RPMI7951 (cell line): Measurements from ENCODE around the gene PCSK5. TPM values are rescaled to one million over a fixed set of nuclear protein-coding genes. Genes with fewer than 3 reads are reported as not detected.
"Not testable (repeated sequence)": the region's sequence is repeated elsewhere in the genome, so short reads cannot be mapped to it uniquely, and the experiment has no call there.

Experiments
- DNase-seq: peaks from one replicate; pipeline ENCODE4 v3.0.0-alpha.2; 2012; ENCODE audit warnings: low read depth
- total RNA-seq: library from RNA; depleted of rRNA; stranded (reverse); fragments of >200 nt; shearing (Covaris generic); gene quantifications from 2 replicates; pipeline ENCODE4 v1.2.3, GENCODE V29; 2014

The PCSK5 gene
- total RNA-seq, 1 experiment from 2014 or later, result 0.36 TPM

DNA sequence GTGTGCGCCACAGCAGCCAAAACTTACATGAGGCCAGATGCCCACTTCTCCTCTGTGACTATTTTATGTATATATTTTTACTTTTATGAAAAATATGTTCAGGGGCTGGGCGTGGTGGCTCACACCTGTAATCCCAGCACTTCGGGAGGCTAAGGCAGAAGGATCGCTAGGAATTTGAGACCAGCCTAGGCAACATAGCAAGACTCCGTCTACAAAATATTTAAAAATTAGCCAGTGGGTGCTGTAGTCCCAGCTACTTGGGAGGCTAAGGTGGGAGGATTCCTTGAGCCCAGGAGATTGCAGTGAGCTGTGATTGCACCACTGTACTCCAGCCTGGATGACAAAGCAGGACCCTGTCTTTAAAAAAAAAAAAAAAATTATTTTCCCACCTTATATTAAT, 420.5 kb downstream of the PCSK5 start:
- no peak for DNase-seq

DNA sequence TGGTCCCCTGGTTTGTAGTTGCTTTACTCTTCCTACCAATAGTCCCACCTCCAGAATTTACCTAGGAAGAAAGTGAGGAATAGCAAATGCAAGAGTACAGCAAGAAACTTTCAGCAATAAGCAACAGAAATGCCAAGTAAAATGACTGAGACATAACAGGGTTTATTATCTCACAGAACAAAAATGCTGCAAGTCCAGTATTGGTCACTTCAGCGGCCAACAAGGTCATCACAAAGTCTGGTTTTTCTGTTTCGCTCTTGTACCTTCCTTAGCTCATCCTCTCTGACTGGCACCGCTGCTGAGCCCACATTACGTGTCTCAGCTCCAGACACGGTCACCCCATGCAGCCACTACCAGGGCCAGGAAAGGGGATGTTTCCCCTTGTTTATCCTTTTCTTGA, 421.1 kb downstream of the PCSK5 start:
- no peak for DNase-seq

DNA sequence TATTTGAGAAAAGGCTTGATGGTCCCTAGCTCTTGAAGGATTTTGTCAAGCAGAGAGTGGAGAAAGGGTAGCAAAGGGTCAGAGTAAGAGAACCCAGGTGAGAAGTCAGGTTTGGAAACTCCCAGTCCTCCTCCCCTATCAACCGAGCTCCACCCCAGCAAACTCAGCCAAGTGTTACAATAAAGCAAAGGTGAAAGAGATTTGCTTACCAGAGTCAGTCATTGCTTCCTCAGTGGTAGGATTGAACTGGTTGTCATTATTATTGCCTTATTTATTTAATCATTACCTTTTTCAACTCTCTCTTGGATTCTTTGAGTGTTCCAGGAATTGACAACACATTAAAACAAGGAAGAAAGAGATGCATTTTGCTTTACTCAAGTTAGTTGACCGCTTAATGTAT, 423.3 kb downstream of the PCSK5 start:
- DNase-seq, result no peak

DNA sequence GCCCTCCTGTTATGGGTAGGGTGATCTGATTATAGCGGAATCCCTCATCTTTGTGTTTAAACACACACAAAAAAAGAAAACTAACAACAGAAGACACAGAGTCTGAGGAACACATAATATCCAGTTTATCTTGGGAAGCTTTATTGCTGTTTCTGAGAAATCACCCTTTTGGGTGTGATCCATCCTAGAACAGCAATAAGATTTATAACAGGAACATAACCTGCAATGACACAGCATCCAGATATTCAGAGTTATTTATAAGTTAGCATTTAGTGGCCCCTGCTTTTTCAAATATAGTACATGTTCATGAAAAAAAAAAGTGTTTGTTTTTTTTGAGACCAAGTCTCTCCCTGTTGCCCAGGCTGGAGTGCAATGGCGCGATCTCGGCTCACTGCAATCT, 423.8 kb downstream of the PCSK5 start:
- no peak for DNase-seq

DNA sequence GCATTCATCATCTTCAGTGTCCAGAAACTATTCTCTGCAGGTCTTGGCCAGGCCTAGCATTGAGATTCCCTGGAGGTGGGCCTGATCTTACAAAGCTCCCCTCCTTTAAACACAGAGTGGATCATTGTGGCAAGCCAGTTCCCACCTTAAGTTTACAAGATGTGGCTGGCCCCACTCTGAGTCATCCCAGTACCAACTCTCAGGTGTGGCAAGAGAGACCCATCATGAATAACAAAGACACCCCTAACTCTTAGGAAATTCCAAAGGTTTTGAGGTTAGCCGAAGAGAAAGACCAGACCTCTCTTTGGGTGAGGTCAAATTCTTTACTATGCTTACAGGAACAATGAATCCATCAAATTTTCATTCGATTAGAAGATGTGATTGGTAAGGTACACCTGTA, 425.6 kb downstream of the PCSK5 start:
- no peak for DNase-seq

DNA sequence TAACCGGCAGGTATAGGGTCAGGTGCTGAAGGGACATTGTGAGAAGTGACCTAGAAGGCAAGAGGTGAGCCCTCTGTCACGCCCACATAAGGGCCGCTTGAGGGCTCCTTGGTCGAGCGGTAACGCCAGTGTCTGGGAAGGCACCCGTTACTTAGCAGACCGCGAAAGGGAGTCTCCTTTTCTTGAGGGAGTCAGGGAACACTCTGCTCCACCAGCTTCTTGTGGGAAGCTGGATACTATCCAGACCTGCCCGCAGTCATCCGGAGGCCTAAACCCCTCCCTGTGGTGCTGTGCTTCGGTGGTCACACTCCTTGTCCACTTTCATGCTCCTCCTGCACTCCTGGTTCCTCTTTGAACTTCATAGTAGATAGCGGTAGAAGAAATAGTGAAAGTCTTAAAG, 429.0 kb downstream of the PCSK5 start:
- not testable (repeated sequence) for DNase-seq

DNA sequence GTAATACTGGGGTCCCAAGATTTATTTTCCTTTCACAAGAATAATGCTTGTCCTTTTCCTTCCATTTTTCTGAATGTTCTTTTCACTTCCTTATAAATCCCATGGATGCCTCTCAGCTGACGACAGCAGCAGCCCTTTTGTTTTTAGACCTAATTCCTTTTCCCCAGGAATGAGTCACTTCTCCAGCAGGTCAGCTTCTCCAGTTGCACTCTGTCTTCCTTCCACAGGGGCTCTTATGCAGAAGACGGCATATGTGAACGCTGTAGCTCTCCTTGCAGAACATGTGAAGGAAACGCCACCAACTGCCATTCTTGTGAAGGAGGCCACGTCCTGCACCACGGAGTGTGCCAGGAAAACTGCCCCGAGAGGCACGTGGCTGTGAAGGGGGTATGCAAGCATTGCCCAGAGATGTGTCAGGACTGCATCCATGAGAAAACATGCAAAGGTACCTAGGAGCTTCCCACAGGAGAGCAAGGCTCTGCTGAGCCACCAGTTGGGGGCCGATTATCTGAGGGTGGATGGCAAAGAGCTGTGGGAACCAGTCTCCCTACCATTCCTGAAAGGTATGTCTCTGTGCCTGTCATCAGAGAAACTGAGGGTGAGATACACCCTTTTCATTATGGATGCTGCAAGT, 430.8 kb downstream of the PCSK5 start:
- DNase-seq, result peak; percentile 43

DNA sequence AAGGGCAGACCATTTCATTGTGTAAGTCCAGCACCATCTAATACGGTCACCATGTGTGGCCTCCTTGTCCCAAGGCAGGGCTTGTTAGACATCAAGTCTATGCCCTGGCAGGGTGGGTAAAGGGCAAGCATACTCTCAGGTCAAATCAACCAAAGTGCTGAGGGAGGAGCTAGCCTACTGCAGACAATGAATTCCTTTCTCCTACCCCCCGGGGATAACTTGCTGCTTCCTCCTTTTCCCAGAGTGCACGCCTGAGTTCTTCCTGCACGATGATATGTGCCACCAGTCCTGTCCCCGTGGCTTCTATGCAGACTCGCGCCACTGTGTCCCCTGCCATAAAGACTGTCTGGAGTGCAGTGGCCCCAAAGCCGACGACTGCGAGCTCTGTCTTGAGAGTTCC, 432.3 kb downstream of the PCSK5 start:
- no peak for DNase-seq

DNA sequence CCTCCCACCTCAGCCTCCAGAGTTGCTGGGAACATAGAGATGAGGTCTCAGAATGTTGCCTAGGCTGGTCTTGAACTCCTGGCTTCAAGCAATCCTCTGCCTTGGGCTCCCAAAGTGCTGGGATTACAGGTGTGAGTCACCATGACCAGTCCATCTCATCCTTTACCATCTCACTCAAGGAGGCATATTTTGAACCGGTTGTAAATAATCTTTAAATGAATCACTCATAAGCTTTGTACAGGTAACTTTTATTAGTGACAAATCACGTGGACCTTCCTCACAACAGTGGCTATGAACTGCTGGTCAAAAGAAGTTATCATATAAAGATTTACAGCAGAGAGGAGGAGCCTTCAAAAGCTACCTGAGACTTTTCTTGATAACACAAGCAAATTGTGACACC, 433.0 kb downstream of the PCSK5 start:
- DNase-seq, result no peak

DNA sequence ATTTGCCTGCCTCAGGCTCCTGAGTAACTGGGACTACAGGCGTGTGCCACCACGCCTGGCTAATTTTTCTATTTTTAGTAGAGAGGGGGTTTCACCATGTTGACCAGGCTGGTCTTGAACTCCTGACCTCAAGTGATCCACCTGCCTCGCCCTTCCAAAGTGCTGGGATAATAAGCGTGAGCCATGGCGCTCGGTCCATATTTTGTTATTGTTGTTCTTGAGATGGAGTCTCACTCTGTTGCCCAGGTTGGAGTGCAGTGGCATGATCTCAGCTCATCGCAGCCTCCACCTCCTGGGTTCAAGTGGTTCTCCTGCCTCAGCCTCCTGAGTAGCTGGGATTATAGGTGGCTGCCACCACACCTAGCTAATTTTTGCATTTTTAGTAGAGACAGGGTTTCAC, 433.6 kb downstream of the PCSK5 start:
- DNase-seq, result not testable (repeated sequence)

DNA sequence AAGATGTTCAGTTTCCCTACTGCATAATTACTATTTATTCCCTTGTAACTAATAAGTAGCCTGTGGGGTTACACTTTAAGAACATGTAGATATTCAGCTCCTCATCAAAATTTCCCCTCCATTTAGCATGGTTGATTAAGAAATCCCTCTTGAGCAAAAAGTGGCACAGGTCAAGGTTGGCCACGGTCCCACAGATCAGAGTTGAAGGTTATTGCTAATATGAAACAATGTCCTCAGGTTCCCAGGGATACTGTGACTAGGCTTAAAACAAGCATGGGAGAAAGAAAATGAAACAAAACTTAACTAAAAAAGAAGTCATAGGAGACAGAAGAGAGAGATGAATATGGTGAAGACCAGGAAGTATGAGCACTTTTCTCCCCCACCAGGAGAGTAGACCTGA, 439.6 kb downstream of the PCSK5 start:
- no peak for DNase-seq

DNA sequence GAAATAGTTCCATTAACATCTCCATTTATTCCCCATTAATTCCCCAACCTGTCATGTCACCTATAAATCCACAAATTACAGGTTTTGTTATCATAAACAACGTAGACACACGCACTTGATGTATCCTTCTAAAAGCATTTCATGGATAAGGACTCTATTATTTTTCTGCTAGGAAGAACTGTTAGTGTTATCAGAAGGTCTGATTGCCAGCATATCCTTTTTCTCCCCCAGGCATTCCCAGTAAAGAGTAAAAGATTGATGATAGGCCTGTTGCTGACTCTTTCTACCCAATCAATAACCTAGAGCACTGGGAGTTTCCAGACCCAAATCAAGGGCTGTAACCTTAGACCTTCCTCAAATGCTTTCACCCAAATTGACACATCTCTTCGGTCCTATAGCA, 442.9 kb downstream of the PCSK5 start:
- no peak for DNase-seq

DNA sequence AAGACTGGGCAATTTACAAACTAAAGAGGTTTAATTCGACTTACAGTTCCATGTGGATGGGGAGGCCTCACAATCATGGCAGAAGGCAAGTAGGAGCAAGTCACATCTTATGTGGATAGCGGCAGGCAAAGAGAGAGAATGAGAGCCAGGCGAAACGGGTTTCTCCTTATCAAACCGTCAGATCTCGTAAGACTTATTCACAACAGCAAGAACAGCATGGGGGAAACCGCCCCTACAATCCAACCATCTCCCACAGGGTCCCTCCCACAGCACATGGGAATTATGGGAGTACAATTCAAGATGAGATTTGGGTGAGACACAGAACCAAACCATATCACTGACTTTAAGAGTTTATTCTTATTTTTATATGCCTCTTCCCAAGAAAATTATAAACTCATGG, 443.5 kb downstream of the PCSK5 start:
- no peak for DNase-seq

DNA sequence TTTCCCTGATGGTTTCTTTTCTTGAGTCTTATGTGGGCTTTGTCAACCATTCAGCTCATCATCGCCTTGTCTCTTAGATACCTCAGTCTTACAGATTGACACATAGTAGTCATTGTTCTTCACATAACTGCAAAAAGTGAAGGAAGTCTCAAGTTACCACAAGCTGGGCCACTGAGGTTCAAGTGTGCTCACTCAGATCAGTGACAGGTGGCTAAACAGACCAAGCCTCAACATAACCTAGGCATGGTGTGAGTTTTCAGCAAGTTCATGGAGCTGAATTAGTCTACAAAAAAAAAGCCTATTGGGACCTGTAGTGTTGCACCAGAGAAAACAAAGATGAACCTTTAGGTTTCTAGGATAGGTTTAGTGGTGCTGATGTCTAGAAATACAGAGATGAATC, 445.6 kb downstream of the PCSK5 start:
- DNase-seq, result no peak

DNA sequence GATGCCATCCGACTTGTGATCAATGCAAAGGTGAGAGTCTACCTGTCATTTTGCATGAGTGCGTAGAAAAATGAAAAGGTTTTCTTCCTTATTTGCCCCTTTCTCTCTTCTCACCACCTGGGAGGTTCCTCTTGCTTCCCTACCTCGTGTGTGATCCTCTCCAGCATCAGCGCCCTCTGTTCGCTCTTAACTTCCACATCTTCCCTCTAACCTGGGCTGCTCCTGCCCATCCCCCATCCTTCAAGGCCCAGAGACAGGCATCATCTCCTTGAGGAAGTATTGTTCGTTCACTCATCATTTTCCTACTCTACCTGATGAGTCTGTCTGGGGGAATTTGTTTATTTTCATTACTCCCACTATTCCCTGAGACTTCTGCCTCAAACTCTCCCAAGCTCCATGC, 447.9 kb downstream of the PCSK5 start:
- DNase-seq, result no peak

DNA sequence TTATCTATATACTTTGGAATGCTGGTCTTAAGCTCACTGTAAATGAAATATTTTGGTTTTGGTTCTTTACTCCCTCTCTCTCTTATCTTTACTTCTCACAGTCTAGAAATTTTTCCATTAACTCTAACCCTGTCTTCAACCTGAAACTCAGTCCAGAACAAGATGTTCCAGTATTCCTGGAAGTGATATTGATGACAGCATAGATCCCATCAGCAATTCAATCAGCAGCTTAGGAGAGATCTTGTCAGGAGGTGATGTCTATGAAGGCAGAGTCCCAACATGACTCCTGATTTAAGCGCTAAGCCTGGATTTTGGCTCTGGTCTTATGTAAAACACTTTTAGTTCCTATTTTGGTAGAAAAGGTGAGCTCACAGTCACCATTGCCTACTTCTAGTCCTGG, 451.1 kb downstream of the PCSK5 start:
- no peak for DNase-seq

DNA sequence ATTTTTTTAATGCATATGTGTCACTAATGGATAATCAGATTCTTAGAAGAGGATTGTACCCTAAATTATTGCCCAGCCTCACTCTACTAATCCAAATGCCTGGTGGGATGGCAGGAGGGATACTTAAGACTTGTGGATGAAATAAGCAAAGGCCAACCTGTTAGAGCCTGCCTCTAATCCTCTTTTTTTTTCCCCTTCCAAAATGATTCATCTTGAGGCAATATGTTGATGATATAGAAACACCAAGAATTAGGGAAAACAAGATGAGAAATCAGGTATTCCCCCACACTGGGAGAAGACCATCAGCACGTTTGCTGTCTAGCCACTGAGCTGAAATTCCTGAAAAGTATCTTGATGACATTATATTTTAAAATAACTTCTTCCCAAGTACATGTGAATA, 451.7 kb downstream of the PCSK5 start:
- DNase-seq, result no peak

DNA sequence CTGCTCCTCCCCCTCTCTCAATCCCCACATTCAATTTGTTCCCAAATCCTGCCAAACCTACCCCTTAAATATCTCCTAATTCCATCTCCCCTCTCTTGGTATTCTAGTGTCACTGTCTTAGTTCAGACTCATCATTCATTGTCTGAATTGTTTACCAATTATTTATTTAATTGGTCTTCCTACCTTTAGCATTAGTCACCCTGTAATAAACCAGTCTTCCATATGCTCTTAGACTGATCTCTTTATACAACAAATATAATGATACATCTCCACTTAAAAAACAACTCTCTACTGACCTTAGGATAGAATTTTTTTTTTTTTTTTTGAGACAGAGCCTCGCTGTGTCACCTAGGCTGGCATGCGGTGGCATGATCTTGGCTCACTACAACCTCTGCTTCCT, 452.4 kb downstream of the PCSK5 start:
- DNase-seq, result no peak

DNA sequence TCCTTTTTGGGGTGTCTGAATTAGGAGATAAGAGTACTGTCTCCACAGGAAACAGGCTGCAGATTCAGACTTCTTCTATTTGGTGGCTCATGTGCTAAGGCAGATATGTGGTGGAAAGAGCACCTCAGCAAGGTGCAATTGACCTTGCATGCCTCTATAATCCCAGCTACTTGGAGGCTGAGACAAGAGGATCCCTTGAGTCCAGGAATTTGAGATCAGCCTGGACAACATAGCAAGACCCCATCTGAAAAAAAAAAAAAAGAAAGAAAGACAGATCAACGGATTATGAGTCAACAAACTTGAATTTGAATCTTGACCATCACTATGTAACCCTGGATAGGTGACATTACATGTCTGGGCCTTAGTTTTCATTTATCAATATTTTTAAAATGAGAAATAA, 459.4 kb downstream of the PCSK5 start:
- DNase-seq, result no peak

DNA sequence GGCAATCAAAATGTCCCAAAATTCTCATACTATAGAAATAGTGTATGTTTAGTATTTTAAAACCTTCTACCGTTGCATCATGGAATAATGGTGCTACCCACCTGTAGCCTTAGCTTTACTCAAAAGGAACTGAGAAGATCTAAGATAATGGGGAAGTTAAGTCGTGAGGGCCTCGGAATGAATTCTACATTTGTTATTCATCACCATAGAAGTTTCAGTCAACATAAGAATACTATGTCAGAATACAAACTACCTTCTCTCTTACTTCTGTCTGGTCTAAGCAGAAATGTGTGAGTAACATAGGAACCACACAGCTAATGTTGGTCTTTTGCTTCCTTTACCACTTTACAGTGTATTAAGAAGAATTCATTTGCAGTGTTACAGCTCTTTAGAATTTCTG, 460.5 kb downstream of the PCSK5 start:
- DNase-seq, result no peak

DNA sequence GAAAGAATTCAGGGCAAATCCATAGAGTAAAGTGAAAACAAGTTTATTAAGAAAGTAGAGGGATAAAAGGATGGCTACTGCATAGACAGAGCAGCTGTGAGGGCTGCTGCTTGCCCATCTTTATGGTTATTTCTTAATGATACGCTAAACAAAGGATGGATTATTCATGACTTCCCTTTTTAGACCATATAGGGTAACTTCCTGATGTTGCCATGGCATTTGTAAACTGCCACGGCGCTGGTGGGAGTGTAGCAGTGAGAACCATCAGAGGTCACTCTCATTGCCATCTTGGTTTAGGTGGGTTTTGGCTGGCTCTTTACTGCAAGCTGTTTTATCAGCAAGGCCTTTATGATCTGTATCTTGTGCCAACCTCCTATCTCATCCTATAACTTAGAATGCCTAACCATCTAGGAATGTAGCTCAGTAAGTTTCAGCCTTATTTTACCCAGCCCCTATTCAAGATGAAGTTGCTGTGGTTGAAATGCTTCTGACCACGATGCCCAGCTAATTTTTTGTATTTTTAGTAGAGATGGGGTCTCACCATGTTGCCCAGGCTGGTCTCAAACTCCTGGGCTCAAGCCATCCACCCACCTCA, 461.6 kb downstream of the PCSK5 start:
- no peak for DNase-seq

DNA sequence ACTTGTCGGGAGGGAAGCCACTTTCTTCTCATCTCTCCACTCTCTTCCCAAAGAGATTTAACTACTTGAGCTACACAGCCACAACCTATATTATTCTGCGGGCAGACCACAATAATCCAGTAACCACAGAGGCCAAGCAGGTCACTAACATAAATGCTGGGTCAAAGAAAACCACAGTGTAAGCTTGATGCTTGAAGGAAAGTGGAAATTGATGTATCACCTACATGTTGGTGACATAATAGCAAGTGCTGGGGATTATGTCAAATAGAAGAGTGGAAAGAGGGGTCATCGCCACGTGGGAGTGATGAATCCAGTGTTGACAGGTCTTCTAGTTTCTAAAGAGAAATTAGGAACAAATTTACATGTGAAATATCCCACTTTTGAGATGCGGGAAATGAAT, 462.8 kb downstream of the PCSK5 start:
- no peak for DNase-seq

DNA sequence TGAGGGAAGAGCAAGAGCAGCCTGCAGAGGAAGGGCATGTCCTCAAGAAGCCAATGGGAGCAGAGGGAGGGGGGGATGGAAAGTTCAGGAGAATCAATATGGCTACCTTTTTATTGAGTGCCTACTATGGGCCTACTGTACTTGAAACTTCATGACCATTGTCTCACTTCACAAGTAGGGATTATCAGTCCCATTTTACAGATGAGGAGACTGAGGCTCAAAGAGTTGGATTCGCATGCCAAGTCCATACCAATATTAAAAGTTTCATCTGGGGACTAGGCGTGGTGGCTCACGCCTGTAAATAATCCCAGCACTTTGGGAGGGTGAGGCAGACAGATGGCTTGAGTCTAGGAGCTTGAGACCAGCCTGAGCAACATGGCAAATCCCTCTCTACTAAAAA, 463.7 kb downstream of the PCSK5 start:
- no peak for DNase-seq

DNA sequence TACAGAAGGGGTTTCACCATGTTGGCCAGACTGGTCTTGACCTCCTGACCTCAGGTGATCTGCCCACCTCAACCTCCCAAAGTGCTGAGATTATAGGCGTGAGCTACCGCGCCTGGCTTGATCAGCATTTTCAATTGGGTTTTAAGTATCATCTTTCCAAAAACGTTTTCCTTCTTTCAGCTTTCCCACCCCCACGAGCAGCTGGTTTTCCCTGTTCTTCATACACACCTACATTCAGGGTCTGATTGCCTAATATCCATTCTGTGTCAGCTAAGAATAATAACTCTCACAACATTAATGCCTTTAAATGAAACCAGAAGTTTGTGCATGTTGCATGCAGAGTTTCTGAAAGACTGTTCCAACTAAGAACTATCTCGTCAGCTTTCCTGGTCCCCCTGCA, 465.4 kb downstream of the PCSK5 start:
- DNase-seq, result no peak
